Measurements from ENCODE around the gene SPTLC3. TPM values are rescaled to one million over a fixed set of nuclear protein-coding genes. Genes with fewer than 3 reads are reported as not detected.

SPTLC3 gene
- total and polyA plus RNA-seq, 2 donors (not counting 1 experiment from before 2014, with no cell fraction given), result not detected

- intact Hi-C loops (cut with micrococcal nuclease), result no loop called here
- no peaks in the 10 kb centered on the region for H3K27me3 ChIP-seq (replicated peaks in 1 of 4; ENCODE audit: control extremely low read depth in 1 of 4, control insufficient read depth in 3 of 4, insufficient read depth in 4 of 4, low read length in 3 of 4)
- Mint-ChIP-seq H3K4me3 (no peak overlapping the region), H3K9me3 (ENCODE audit: insufficient read depth) (no peaks in the 10 kb centered on the region), H3K4me1 (no peaks in the 10 kb centered on the region), H3K27me3 (no peaks in the 10 kb centered on the region), H3K27ac (no peak overlapping the region)
- H3K4me1 ChIP-seq (ENCODE audit: control insufficient read depth in 2 of 2, insufficient read depth in 2 of 2, low read length in 2 of 2), result no peaks in the 10 kb centered on the region
- CTCF ChIA-PET, result no interaction called here
- H3K9ac ChIP-seq (ENCODE audit: low read length), result no peak overlapping the region
- H3K27ac ChIP-seq (ENCODE audit: low read length in 2 of 2), result no peak overlapping the region
- no peaks in the 10 kb centered on the region for H3K36me3 ChIP-seq (replicated peaks in 1 of 2; ENCODE audit: control extremely low read depth in 1 of 2, control insufficient read depth in 1 of 2, extremely low read depth in 1 of 2, insufficient read depth in 2 of 2, low read length in 1 of 2)
- DNase-seq, result no peak
- H4K20me1 ChIP-seq (ENCODE audit: control insufficient read depth, insufficient read depth, low read length, poor library complexity, severe bottlenecking), result no peaks in the 10 kb centered on the region
- POLR2A ChIA-PET, result no interaction called here
- H3K9me3 ChIP-seq (ENCODE audit: control extremely low read depth in 1 of 3, control insufficient read depth in 2 of 3, insufficient read depth in 1 of 3, low read length in 2 of 3), result no peaks in the 10 kb centered on the region
- no peak overlapping the region for H2AFZ ChIP-seq (ENCODE audit: insufficient read depth, low read depth, low read length, poor library complexity, severe bottlenecking)
- no peak overlapping the region for H3K4me2 ChIP-seq (replicated peaks; ENCODE audit: low read depth, low read length, poor library complexity, severe bottlenecking)
- no peaks in the 10 kb centered on the region for H3K79me2 ChIP-seq (ENCODE audit: control insufficient read depth, insufficient read depth, low read length)
- 82% methylated on average over 2 of the region's 6 CpGs for WGBS (ENCODE audit: insufficient coverage)
- TF ChIP-seq EZH2 (IDR thresholded peaks at IDR 0.05; ENCODE audit: borderline replicate concordance, insufficient read depth, low read depth, low read length, poor library complexity, severe bottlenecking), result no peak
- TF ChIP-seq CTCF (IDR thresholded peaks at IDR 0.05), result no peak
- no peak overlapping the region for H3K4me3 ChIP-seq (ENCODE audit: control extremely low read depth in 1 of 5, extremely low read depth in 1 of 5, insufficient read depth in 1 of 5, low read depth in 2 of 5, low read length in 4 of 5)
- ATAC-seq (ENCODE audit: low read depth), result no peak
Observed at GRCh38 chr20:12976720-12977309, 32.0 kb upstream of the SPTLC3 start.

GRCh38 chr20:12977328-12978125, 31.2 kb upstream of the SPTLC3 start:
- Mint-ChIP-seq H3K4me3 (no peak overlapping the region), H3K9me3 (ENCODE audit: insufficient read depth) (no peaks in the 10 kb centered on the region), H3K4me1 (no peaks in the 10 kb centered on the region), H3K27me3 (no peaks in the 10 kb centered on the region), H3K27ac (no peak overlapping the region)
- TF ChIP-seq EZH2 (IDR thresholded peaks at IDR 0.05; ENCODE audit: borderline replicate concordance, insufficient read depth, low read depth, low read length, poor library complexity, severe bottlenecking), result no peak
- no peak for TF ChIP-seq CTCF (IDR thresholded peaks at IDR 0.05)
- no peaks in the 10 kb centered on the region for H3K79me2 ChIP-seq (ENCODE audit: control insufficient read depth, insufficient read depth, low read length)
- ATAC-seq (ENCODE audit: low read depth), result no peak
- no peak for DNase-seq
- no peaks in the 10 kb centered on the region for H3K9me3 ChIP-seq (ENCODE audit: control extremely low read depth in 1 of 3, control insufficient read depth in 2 of 3, insufficient read depth in 1 of 3, low read length in 2 of 3)
- H3K27ac ChIP-seq (ENCODE audit: low read length in 2 of 2), result no peak overlapping the region
- H3K36me3 ChIP-seq (replicated peaks in 1 of 2; ENCODE audit: control extremely low read depth in 1 of 2, control insufficient read depth in 1 of 2, extremely low read depth in 1 of 2, insufficient read depth in 2 of 2, low read length in 1 of 2), result no peaks in the 10 kb centered on the region
- H2AFZ ChIP-seq (ENCODE audit: insufficient read depth, low read depth, low read length, poor library complexity, severe bottlenecking), result no peak overlapping the region
- H3K4me2 ChIP-seq (replicated peaks; ENCODE audit: low read depth, low read length, poor library complexity, severe bottlenecking), result no peak overlapping the region
- H3K27me3 ChIP-seq (replicated peaks in 1 of 4; ENCODE audit: control extremely low read depth in 1 of 4, control insufficient read depth in 3 of 4, insufficient read depth in 4 of 4, low read length in 3 of 4), result no peaks in the 10 kb centered on the region
- intact Hi-C loops (cut with micrococcal nuclease), result no loop called here
- H3K4me1 ChIP-seq (ENCODE audit: control insufficient read depth in 2 of 2, insufficient read depth in 2 of 2, low read length in 2 of 2), result no peaks in the 10 kb centered on the region
- ChIA-PET CTCF (no interaction called here), POLR2A (no interaction called here)
- no peak overlapping the region for H3K9ac ChIP-seq (ENCODE audit: low read length)
- WGBS (ENCODE audit: insufficient coverage), result 100% methylated on average over 1 of the region's 3 CpGs
- H4K20me1 ChIP-seq (ENCODE audit: control insufficient read depth, insufficient read depth, low read length, poor library complexity, severe bottlenecking), result no peaks in the 10 kb centered on the region
- no peak overlapping the region for H3K4me3 ChIP-seq (ENCODE audit: control extremely low read depth in 1 of 5, extremely low read depth in 1 of 5, insufficient read depth in 1 of 5, low read depth in 2 of 5, low read length in 4 of 5)
